A204.1 (cell line): ENCODE measurements around the gene RSPO3.
"Not testable (repeated sequence)": the region's sequence is repeated elsewhere in the genome, so short reads cannot be mapped to it uniquely, and the experiment has no call there.

ENCODE experiments used
- FAIRE-seq: peaks from 2 replicates; lab custom pipeline; 2012; peaks lifted over from hg19 to GRCh38; lab: Jason Lieb, UNC

RSPO3 gene

DNA sequence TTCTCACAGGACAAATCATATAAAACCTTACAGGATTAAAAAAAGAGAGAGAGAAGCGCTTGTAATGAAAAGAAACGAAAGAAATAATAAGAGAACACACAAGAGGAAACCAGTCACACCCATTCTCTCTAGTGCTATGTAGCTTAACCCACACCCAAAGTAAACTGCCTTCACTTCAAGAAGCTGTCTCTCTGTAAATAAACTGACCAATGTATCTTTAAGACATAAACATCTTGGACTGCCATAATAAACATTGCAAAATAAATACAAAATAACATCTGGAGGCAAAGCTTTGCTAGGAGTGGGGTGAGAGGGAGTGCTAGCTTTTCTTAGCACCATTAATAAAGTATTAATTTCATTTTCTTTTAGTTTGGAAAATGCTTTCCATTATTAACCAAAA, 86.6 kb downstream of the RSPO3 start:
- FAIRE-seq: no peak

DNA sequence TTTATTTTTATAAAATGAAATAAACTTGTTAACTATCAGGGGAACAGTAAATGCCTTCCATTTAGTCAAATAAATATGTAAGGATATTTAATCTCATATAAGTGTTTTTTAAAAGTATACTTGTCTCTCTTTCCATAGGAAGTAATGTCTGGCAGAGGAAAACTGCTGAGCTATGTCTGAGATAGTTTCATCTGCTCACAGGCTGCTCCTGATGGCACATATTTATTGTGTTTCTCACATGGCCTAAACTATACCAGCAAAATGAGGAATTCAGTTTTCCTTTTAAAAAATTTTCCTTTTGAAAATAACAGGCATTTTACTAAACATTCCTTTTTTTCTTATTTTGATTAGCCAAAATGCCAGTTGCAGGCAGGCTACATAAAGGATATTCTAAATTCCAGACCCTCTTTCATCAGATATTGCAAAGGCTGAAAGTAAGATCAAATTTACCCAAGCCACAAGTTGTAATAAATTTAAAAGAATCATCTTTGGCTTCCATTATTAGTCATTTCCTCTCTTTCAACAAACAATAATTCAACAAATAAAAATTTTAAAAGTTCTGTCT, 88.1 kb downstream of the RSPO3 start:
- FAIRE-seq: no peak

DNA sequence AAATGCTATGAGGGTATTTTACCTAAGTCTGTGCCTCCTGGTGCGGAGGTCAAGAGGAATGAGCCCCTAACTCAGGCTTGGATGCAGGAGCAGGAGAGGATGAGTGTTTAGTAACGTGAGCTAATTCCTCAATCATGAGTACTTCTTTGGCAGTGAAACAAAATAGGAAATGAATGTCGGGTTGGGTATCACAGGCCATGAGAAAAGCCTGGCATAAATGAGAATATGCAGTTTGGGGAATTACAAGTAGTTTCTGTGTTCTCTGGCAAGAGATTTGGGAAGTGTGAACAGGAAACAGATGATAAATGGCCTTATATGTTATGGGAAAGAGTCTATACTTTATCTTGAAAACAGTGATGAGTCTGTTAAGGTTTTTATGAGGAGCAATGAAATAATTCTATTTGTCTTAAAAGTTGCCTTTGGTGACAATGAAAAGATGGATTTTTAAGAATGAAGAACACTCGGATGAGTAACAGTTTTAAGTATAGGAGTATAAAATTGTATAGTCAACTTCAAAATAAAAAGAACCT, 89.2 kb downstream of the RSPO3 start:
- no peak for FAIRE-seq

DNA sequence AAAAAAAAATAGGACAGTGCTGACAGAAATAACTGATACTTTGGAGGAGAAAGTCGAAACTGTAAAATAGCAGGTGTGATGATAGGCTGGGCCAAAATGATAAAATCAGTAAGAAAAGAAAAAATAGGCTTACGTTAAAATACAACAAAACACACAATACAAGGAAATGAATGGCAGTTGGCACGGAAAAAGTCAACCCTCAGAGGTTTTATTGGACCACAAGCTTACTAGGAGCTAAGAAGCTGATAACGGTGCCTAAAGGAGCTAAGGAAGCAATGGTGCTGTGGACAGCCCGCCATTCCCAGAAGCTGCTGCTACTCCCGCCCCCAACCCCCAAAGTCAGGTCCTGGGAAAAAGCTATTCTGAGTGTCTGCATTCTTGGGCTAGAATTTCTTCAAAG, 92.3 kb downstream of the RSPO3 start:
- FAIRE-seq: no peak

DNA sequence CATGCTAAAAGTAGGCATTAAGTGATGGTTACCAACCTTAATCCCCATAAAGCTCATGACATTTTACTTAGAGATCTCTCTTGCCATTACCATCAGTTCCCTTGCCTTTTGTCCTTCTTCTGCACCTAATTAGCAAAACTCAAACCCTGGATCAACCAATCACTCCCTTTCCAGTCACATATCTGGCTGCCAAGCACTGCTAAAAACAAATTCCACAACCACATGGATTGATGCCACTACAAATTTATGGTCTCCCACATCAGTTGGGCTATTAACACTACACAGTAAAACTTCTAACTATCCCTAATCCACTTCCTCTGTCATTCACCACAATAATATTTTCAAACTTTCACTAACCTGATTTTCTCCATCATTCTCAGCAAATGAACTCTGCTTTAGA, 93.9 kb downstream of the RSPO3 start:
- no peak for FAIRE-seq

DNA sequence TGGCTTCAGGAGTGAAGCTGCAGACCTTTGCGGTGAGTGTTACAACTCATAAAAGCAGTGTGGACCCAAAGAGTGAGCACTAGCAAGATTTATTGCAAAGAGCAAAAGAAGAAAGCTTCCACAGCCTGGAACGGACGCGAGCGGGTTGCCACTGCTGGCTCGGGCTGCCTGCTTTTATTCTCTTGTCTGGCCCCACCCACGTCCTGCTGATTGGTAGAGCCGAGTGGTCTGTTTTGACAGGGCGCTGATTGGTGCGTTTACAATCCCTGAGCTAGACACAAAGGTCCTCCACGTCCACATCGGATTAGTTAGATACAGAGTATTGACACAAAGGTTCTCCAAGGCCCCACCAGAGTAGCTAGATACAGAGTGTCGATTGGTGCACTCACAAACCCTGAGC, 95.6 kb downstream of the RSPO3 start:
- not testable (repeated sequence) for FAIRE-seq

DNA sequence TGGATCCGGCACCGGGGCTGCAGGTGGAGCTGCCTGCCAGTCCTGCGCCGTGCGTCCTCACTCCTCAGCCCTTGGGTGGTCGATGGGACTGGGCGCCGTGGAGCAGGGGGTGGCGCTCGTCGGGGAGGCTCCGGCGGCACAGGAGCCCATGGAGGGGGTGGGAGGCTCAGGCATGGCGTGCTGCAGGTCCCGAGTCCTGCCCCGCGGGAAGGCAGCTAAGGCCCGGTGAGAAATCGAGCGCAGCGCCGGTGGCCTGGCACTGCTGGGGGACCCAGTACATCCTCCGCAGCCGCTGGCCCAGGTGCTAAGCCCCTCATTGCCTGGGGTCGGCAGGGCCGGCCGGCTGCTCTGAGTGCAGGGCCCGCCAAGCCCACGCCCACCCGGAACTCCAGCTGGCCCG, 96.1 kb downstream of the RSPO3 start:
- not testable (repeated sequence) for FAIRE-seq

DNA sequence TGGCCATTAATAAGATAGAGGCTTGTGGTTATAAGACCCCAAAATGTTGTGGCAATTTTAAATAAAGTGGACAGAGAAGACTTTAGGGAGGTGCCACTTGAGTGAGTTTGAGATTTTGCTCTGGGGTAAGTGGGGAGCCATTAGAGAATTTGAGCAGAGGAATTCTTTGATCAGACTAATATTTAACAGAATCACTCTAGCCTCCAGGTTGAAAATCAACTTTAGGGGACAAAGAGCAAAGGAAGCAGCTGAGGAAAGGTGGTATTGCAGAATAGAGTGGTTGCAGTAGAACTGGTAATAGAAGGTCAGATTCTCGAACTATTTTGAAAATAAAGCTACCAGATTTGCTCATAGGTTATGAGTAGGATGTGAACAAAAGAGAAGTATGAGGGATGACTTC, 97.5 kb downstream of the RSPO3 start:
- FAIRE-seq: no peak

DNA sequence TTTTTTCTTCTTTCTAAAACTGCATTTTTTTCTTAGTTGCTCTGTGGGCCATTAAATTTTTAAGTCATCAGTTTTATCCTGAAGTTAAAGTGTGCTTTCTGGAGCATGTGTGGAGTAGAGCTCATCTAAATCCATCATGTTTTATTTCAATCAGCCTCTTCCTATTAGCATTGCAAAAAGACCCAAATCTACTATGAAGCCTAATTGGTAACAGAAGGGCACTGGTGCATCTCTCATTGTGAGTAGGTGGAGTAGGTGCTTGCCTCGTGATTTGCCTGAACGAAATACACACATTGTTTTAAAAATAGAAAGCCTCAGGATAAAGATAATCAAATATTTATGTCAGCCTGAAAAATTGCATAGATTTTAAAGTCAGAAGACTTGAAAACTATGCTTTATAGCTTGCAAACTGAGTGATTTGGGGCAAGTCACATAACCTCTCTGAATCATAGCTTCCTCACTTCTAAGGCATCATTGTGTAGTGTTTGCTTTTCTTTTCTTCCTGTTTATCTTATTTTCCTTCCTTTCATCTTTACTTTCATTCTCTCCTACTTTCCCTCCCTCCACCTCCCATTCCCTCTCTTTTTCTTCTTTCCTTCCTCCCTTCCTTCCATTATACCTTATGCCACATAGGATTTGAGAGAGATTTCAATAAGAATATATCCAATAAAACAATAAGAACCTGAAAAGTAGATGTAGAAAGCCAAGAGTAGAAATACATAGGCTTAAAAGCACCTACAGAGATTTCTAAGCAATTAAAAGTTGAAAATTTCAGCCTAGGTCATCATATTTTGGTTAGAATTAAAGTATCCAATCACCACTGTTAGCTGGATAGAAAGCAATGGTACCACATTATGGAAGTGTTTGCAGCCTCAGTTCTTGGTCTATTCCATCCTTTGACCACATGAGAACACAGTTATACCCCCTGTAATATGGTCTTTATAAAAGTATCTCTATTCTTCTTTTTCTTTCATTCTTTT, 98.6 kb downstream of the RSPO3 start:
- no peak for FAIRE-seq

DNA sequence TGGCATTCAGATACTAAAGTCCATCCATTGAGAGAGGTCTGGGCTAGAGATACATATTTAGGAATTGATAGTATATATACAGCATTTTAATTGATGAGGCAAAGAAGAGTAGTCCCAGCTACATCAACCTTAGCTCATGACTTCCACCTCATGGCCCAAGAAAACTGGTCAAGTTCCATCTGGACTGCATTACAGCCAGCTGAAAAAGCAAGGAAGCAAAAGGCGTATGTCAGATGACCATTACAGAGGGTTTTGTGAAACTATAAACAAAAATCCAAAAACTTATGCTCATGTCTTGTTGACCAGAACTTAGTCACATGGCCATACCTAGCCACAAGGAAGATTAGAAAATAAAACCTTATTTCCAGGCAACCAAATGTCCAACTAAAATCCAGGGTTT, 101.4 kb downstream of the RSPO3 start:
- FAIRE-seq: no peak

DNA sequence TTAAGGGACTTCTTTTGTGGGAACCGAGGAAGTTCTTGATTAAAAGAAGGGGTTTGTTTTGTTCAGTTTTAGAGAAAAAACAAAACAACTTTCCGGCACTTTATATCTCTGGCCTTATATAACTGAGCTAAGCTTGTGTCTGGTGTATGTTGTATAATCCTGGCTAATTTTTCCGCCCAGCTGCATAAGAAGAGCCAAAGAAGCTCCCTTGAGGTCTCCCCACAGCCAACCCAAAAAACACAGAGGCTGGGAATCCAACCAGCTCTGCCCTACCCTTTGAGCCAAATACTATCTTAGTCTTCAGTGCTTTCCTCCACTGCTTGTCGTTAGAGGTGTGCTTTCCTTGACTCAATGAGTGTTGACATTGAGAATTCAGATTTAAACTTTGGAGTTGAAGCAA, 102.7 kb downstream of the RSPO3 start:
- no peak for FAIRE-seq

DNA sequence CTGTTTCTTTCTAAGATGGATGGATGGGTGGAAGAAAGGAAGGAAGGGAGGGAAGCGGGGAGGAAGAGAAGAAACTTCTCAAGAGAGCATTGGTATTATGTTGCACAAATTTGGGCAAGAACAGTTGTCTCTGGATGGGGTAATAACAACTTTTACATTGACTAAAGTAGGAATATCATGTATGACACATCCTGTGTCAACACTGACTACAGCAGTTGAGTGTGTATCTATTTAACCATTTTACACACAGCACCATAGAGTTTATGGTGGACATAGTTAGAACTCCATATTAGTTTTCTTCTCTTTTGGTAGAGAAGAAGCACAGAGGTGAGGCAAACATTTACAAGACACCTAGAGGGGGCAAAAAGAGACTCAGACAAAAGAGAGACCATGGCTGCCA, 103.9 kb downstream of the RSPO3 start:
- FAIRE-seq: no peak

DNA sequence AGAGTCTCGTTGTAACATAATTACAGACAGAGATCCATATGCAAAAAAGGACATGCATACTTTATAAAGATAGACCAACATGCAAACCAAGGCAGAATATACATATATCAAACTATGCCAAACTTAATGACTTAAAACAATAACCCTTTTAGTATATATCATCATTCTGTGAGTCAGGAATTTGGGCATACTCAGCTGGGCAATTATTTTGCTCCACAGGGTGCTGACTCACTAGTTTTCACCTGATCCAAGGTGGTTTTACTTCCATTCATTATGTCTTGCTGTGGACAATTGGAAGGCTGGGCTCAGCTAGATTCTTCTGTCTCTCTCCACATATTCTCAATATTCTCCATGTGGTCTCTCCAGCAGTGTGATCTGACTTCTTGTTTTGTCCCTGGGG, 107.0 kb downstream of the RSPO3 start:
- no peak for FAIRE-seq

DNA sequence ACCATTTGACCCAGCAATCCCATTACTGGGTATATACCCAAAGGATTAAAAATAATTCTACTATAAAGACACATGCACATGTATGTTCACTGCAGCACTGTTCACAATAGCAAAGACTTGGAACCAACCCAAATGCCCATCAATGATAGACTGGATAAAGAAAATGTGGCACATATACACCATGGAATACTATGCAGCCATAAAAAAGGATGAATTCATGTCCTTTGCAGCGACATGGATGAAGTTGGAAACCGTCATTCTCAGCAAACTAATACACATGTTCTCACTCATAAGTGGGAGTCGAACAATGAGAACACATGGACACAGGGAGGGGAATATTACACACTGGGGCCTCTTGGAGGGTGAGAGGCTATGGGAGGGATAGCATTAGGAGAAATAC, 115.3 kb downstream of the RSPO3 start:
- FAIRE-seq: not testable (repeated sequence)

DNA sequence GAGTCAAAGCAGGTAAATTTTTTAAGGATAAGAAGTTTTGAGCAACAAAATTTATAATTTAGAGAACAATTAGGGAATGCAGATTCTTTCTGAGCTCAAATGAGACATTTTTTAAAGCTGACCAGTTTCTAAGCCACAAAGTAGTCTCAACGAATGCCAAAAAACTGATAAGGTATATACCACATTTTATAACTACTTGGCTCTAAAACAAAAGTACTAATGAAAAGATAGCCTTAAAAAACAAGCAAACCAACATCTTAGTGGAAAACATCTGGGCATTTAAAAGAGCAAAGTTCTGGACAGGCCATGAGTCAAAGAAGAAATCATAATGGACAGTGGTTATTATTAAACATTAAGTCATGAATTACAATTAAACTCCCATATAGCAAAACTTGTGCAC, 125.0 kb downstream of the RSPO3 start:
- FAIRE-seq: no peak
